ENCODE results near the gene SHROOM4. TPM values are rescaled to one million over a fixed set of nuclear protein-coding genes. Genes with fewer than 3 reads are reported as not detected.

Gene SHROOM4
- total RNA-seq, 2 experiments from 2014 or later, result not detected

DNA sequence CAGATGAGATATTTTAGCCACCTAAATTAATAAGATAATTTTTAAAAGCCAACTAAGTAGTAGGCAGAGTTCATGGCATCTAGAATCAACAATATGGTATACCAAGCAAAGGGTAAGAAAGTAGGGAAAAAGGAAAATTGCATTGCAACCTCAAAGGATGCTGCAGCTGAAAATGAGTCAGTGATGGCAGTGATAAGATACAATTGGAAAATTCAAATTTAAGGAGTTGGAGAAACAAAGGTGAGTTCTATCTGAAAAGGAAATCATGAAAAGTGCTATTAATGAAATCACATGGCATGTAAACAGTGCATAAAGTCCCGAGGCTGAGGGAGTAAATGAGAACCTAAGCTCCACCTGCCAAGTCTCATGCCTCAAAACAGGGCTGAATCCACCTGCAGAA is 33.9 kb downstream of the SHROOM4 start:
- no peak overlapping the region for H3K27ac Mint-ChIP-seq
- H3K36me3 Mint-ChIP-seq (ENCODE audit: low read depth), result no peaks in the 10 kb centered on the region
- intact Hi-C loops (cut with DNase I, micrococcal nuclease), result no loop called here
- H3K4me3 Mint-ChIP-seq, result no peak overlapping the region
- no peaks in the 10 kb centered on the region for H3K9me3 Mint-ChIP-seq
- H3K4me1 Mint-ChIP-seq (ENCODE audit: low read depth), result no peaks in the 10 kb centered on the region
- TF ChIP-seq, protein P1, sequence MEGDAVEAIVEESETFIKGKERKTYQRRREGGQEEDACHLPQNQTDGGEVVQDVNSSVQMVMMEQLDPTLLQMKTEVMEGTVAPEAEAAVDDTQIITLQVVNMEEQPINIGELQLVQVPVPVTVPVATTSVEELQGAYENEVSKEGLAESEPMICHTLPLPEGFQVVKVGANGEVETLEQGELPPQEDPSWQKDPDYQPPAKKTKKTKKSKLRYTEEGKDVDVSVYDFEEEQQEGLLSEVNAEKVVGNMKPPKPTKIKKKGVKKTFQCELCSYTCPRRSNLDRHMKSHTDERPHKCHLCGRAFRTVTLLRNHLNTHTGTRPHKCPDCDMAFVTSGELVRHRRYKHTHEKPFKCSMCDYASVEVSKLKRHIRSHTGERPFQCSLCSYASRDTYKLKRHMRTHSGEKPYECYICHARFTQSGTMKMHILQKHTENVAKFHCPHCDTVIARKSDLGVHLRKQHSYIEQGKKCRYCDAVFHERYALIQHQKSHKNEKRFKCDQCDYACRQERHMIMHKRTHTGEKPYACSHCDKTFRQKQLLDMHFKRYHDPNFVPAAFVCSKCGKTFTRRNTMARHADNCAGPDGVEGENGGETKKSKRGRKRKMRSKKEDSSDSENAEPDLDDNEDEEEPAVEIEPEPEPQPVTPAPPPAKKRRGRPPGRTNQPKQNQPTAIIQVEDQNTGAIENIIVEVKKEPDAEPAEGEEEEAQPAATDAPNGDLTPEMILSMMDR (IDR thresholded peaks at IDR 0.05), result no peak
- H3K27me3 ChIP-seq (ENCODE audit: control insufficient read depth in 1 of 2, insufficient read depth in 2 of 2, low read length in 2 of 2), result no peaks in the 10 kb centered on the region
- H3K4me3 ChIP-seq (ENCODE audit: low read length), result no peak overlapping the region
- no peak for DNase-seq
- CTCF ChIA-PET, result no interaction called here
- ATAC-seq (ENCODE audit: poor library complexity), result no peak
- POLR2A ChIA-PET, result no interaction called here
- no peaks in the 10 kb centered on the region for H3K9me3 ChIP-seq (ENCODE audit: control insufficient read depth in 1 of 2, insufficient read depth in 1 of 2, low read length in 2 of 2)
- no peaks in the 10 kb centered on the region for H3K36me3 ChIP-seq (ENCODE audit: insufficient read depth, low read length)
- H3K4me1 ChIP-seq (ENCODE audit: insufficient read depth, low read length), result no peaks in the 10 kb centered on the region
- H3K27ac ChIP-seq (ENCODE audit: low read depth in 1 of 2, low read length in 2 of 2), result no peak overlapping the region
- H3K27me3 Mint-ChIP-seq, result peaks cover 6% of the 10 kb centered on the region

DNA sequence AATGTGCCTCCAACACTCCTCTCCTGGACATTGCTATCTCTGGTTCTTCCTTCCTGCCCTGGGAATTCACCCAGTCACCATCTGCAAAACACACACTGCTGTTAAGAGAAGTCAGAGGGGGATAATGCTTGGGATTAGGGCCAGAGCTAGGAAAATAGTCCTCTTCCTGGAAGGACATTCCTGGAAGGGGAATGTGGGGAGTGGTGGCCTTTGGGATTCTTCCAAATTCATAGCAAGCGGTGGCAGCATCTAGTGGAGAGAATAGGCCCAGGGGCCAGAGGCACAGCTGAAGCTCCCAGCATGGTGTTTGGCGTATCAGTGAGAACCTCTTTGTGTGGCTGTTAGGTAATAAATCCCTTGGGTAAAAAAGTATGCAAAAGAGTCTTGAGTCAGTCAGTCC is 34.3 kb downstream of the SHROOM4 start:
- CTCF ChIA-PET, result no interaction called here
- TF ChIP-seq, protein P1 (IDR thresholded peaks at IDR 0.05), result no peak
- Mint-ChIP-seq H3K4me3 (no peak overlapping the region), H3K27ac (no peak overlapping the region), H3K9me3 (no peaks in the 10 kb centered on the region), H3K27me3 (peaks cover 6% of the 10 kb centered on the region), H3K36me3 (ENCODE audit: low read depth) (no peaks in the 10 kb centered on the region), H3K4me1 (ENCODE audit: low read depth) (no peaks in the 10 kb centered on the region)
- DNase-seq (no peak), ATAC-seq (ENCODE audit: poor library complexity) (no peak)
- H3K4me3 ChIP-seq (ENCODE audit: low read length), result no peak overlapping the region
- H3K4me1 ChIP-seq (ENCODE audit: insufficient read depth, low read length), result no peaks in the 10 kb centered on the region
- H3K27ac ChIP-seq (ENCODE audit: low read depth in 1 of 2, low read length in 2 of 2), result no peak overlapping the region
- H3K9me3 ChIP-seq (ENCODE audit: control insufficient read depth in 1 of 2, insufficient read depth in 1 of 2, low read length in 2 of 2), result no peaks in the 10 kb centered on the region
- intact Hi-C loops (cut with DNase I, micrococcal nuclease), result no loop called here
- POLR2A ChIA-PET, result no interaction called here
- H3K27me3 ChIP-seq (ENCODE audit: control insufficient read depth in 1 of 2, insufficient read depth in 2 of 2, low read length in 2 of 2), result no peaks in the 10 kb centered on the region
- no peaks in the 10 kb centered on the region for H3K36me3 ChIP-seq (ENCODE audit: insufficient read depth, low read length)

DNA sequence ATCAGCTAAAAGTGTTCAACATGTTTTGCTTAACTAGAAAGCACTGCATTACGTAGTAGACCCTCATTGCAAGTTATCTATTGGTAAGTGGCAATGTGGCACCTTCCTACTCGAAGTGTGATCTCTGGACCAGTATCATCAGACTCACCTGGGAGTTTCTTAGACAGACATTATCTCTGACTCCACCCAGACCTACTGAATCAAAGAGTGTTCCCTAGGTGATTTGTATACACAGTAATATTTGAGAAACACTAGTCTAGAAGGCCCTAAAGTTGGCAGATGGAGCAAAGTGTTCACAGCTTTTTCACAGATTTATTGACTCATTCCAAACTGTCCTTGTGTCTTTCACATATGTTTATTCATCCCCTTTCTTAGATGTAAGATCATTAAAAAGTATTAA is 35.7 kb downstream of the SHROOM4 start:
- H3K27ac ChIP-seq (ENCODE audit: low read depth in 1 of 2, low read length in 2 of 2), result no peak overlapping the region
- ChIA-PET POLR2A (no interaction called here), CTCF (no interaction called here)
- no peak overlapping the region for H3K4me3 ChIP-seq (ENCODE audit: low read length)
- ATAC-seq (ENCODE audit: poor library complexity), result no peak
- H3K36me3 ChIP-seq (ENCODE audit: insufficient read depth, low read length), result no peaks in the 10 kb centered on the region
- no peaks in the 10 kb centered on the region for H3K4me1 ChIP-seq (ENCODE audit: insufficient read depth, low read length)
- H3K36me3 Mint-ChIP-seq (ENCODE audit: low read depth), result no peaks in the 10 kb centered on the region
- H3K4me1 Mint-ChIP-seq (ENCODE audit: low read depth), result no peaks in the 10 kb centered on the region
- H3K27me3 ChIP-seq (ENCODE audit: control insufficient read depth in 1 of 2, insufficient read depth in 2 of 2, low read length in 2 of 2), result no peaks in the 10 kb centered on the region
- H3K9me3 Mint-ChIP-seq, result no peaks in the 10 kb centered on the region
- TF ChIP-seq, protein P1 (IDR thresholded peaks at IDR 0.05), result no peak
- H3K27me3 Mint-ChIP-seq, result peaks cover 6% of the 10 kb centered on the region
- no peak overlapping the region for H3K27ac Mint-ChIP-seq
- no peaks in the 10 kb centered on the region for H3K9me3 ChIP-seq (ENCODE audit: control insufficient read depth in 1 of 2, insufficient read depth in 1 of 2, low read length in 2 of 2)
- intact Hi-C loops (cut with DNase I, micrococcal nuclease), result no loop called here
- no peak overlapping the region for H3K4me3 Mint-ChIP-seq
- DNase-seq, result no peak

Data from CD4-positive, alpha-beta T cell (primary cell).